Measurements from ENCODE around the gene DUSP22. TPM values are rescaled to one million over a fixed set of nuclear protein-coding genes. Genes with fewer than 3 reads are reported as not detected.

The DUSP22 gene
- polyA plus RNA-seq, 1 experiment = 5.4 TPM

GRCh38 chr6:357261-357790 lies 65.0 kb downstream of the DUSP22 start:
- ChIA-PET CTCF (no interaction called here), POLR2A (no interaction called here)
- no peak overlapping the region for H3K27ac ChIP-seq (ENCODE audit: low read depth, low read length)
- TF ChIP-seq CTCF (IDR thresholded peaks at IDR 0.05; ENCODE audit: low read depth, low read length) = no peak
- peaks cover 2% of the 10 kb centered on the region for H3K27me3 ChIP-seq (ENCODE audit: control insufficient read depth, insufficient read depth, low read length)
- H3K4me3 ChIP-seq (ENCODE audit: low read depth, low read length) = no peak overlapping the region
- no peak for DNase-seq (ENCODE audit: low read depth, low spot score)
- H3K9me3 ChIP-seq (ENCODE audit: control insufficient read depth, insufficient read depth, low read length) = peaks cover 70% of the 10 kb centered on the region

GRCh38 chr6:357791-358341 lies 65.6 kb downstream of the DUSP22 start:
- H3K27ac ChIP-seq (ENCODE audit: low read depth, low read length) = no peak overlapping the region
- no peak for DNase-seq (ENCODE audit: low read depth, low spot score)
- POLR2A ChIA-PET = no interaction called here
- peaks cover 2% of the 10 kb centered on the region for H3K27me3 ChIP-seq (ENCODE audit: control insufficient read depth, insufficient read depth, low read length)
- CTCF ChIA-PET = no interaction called here
- H3K9me3 ChIP-seq (ENCODE audit: control insufficient read depth, insufficient read depth, low read length) = peaks cover 69% of the 10 kb centered on the region
- H3K4me3 ChIP-seq (ENCODE audit: low read depth, low read length) = no peak overlapping the region
- no peak for TF ChIP-seq CTCF (IDR thresholded peaks at IDR 0.05; ENCODE audit: low read depth, low read length)

GRCh38 chr6:358432-358831 lies 66.1 kb downstream of the DUSP22 start:
- Histone ChIP-seq H3K27ac (ENCODE audit: low read depth, low read length) (no peak overlapping the region), H3K27me3 (ENCODE audit: control insufficient read depth, insufficient read depth, low read length) (peaks cover 2% of the 10 kb centered on the region), H3K9me3 (ENCODE audit: control insufficient read depth, insufficient read depth, low read length) (peaks cover 75% of the 10 kb centered on the region), H3K4me3 (ENCODE audit: low read depth, low read length) (no peak overlapping the region)
- ChIA-PET CTCF (no interaction called here), POLR2A (no interaction called here)
- TF ChIP-seq CTCF (IDR thresholded peaks at IDR 0.05; ENCODE audit: low read depth, low read length) = no peak
- DNase-seq (ENCODE audit: low read depth, low spot score) = no peak

GRCh38 chr6:358847-359246 lies 66.6 kb downstream of the DUSP22 start:
- peaks cover 73% of the 10 kb centered on the region for H3K9me3 ChIP-seq (ENCODE audit: control insufficient read depth, insufficient read depth, low read length)
- no peak for TF ChIP-seq CTCF (IDR thresholded peaks at IDR 0.05; ENCODE audit: low read depth, low read length)
- H3K27me3 ChIP-seq (ENCODE audit: control insufficient read depth, insufficient read depth, low read length) = peaks cover 2% of the 10 kb centered on the region
- no peak overlapping the region for H3K27ac ChIP-seq (ENCODE audit: low read depth, low read length)
- H3K4me3 ChIP-seq (ENCODE audit: low read depth, low read length) = no peak overlapping the region
- ChIA-PET CTCF (no interaction called here), POLR2A (no interaction called here)
- DNase-seq (ENCODE audit: low read depth, low spot score) = no peak

- peaks cover 2% of the 10 kb centered on the region for H3K27me3 ChIP-seq (ENCODE audit: control insufficient read depth, insufficient read depth, low read length)
- POLR2A ChIA-PET = interaction anchor here (0.6 kb wide), 1 partner anchor 193 kb away, joined by 4 read pairs; no protein-coding TSS in a partner anchor
Measured at GRCh38 chr6:359261-360035, 67.2 kb downstream of the DUSP22 start.

More at GRCh38 chr6:359261-360035, 67.2 kb downstream of the DUSP22 start:
- TF ChIP-seq CTCF (IDR thresholded peaks at IDR 0.05; ENCODE audit: low read depth, low read length) = no peak
- CTCF ChIA-PET = no interaction called here
- H3K27ac ChIP-seq (ENCODE audit: low read depth, low read length) = no peak overlapping the region
- no peak overlapping the region for H3K4me3 ChIP-seq (ENCODE audit: low read depth, low read length)
- DNase-seq (ENCODE audit: low read depth, low spot score) = no peak
- peaks cover 72% of the 10 kb centered on the region for H3K9me3 ChIP-seq (ENCODE audit: control insufficient read depth, insufficient read depth, low read length)

All from AG04450 (cell line).